Measurements from ENCODE around the gene GRHL1.

The GRHL1 gene

GRCh38 chr2:9985531-9986328 lies 34.2 kb downstream of the GRHL1 start:
- DNase-seq (ENCODE audit: low read depth, low spot score) = no peak
- no peak overlapping the region for H3K4me3 ChIP-seq (ENCODE audit: low read length)

- DNase-seq (ENCODE audit: low read depth, low spot score) = no peak
- H3K4me3 ChIP-seq (ENCODE audit: low read length) = no peak overlapping the region
Measured at GRCh38 chr2:9988320-9988719, 36.8 kb downstream of the GRHL1 start.

- H3K4me3 ChIP-seq (ENCODE audit: low read length) = no peak overlapping the region
- DNase-seq (ENCODE audit: low read depth, low spot score) = no peak
Measured at GRCh38 chr2:9990736-9991135, 39.2 kb downstream of the GRHL1 start.

GRCh38 chr2:9991221-9991620 lies 39.7 kb downstream of the GRHL1 start:
- H3K4me3 ChIP-seq (ENCODE audit: low read length) = no peak overlapping the region
- DNase-seq (ENCODE audit: low read depth, low spot score) = no peak

- no peak for DNase-seq (ENCODE audit: low read depth, low spot score)
- no peak overlapping the region for H3K4me3 ChIP-seq (ENCODE audit: low read length)
Measured at GRCh38 chr2:9991829-9992273, 40.4 kb downstream of the GRHL1 start.

- no peak overlapping the region for H3K4me3 ChIP-seq (ENCODE audit: low read length)
- no peak for DNase-seq (ENCODE audit: low read depth, low spot score)
Measured at GRCh38 chr2:9992427-9993187, 41.1 kb downstream of the GRHL1 start.

GRCh38 chr2:9993488-9994165 lies 42.1 kb downstream of the GRHL1 start:
- no peak overlapping the region for H3K4me3 ChIP-seq (ENCODE audit: low read length)
- DNase-seq (ENCODE audit: low read depth, low spot score) = no peak

GRCh38 chr2:9994462-9994861 lies 43.0 kb downstream of the GRHL1 start:
- no peak for DNase-seq (ENCODE audit: low read depth, low spot score)
- H3K4me3 ChIP-seq (ENCODE audit: low read length) = no peak overlapping the region

- no peak for DNase-seq (ENCODE audit: low read depth, low spot score)
- no peak overlapping the region for H3K4me3 ChIP-seq (ENCODE audit: low read length)
Measured at GRCh38 chr2:9995059-9995458, 43.6 kb downstream of the GRHL1 start.

- H3K4me3 ChIP-seq (ENCODE audit: low read length) = no peak overlapping the region
- DNase-seq (ENCODE audit: low read depth, low spot score) = no peak
Measured at GRCh38 chr2:9996321-9996720, 44.8 kb downstream of the GRHL1 start.

- DNase-seq (ENCODE audit: low read depth, low spot score) = no peak
Measured at GRCh38 chr2:9997936-9998335, 46.4 kb downstream of the GRHL1 start.

GRCh38 chr2:9998916-9999654 lies 47.6 kb downstream of the GRHL1 start:
- no peak for DNase-seq (ENCODE audit: low read depth, low spot score)
- no peak overlapping the region for H3K4me3 ChIP-seq (ENCODE audit: low read length)

More at GRCh38 chr2:9997936-9998335, 46.4 kb downstream of the GRHL1 start:
- no peak overlapping the region for H3K4me3 ChIP-seq (ENCODE audit: low read length)

GRCh38 chr2:9999693-10000092 lies 48.2 kb downstream of the GRHL1 start:
- H3K4me3 ChIP-seq (ENCODE audit: low read length) = no peak overlapping the region
- no peak for DNase-seq (ENCODE audit: low read depth, low spot score)

GRCh38 chr2:10000541-10000940 lies 49.0 kb downstream of the GRHL1 start:
- H3K4me3 ChIP-seq (ENCODE audit: low read length) = no peak overlapping the region
- no peak for DNase-seq (ENCODE audit: low read depth, low spot score)

- DNase-seq (ENCODE audit: low read depth, low spot score) = no peak
- H3K4me3 ChIP-seq (ENCODE audit: low read length) = no peak overlapping the region
Measured at GRCh38 chr2:10001586-10001985, 50.1 kb downstream of the GRHL1 start.

- H3K4me3 ChIP-seq (ENCODE audit: low read length) = no peak overlapping the region
- DNase-seq (ENCODE audit: low read depth, low spot score) = no peak
Measured at GRCh38 chr2:10002109-10002508, 50.6 kb downstream of the GRHL1 start.

GRCh38 chr2:10002681-10003080 lies 51.2 kb downstream of the GRHL1 start:
- DNase-seq (ENCODE audit: low read depth, low spot score) = no peak
- H3K4me3 ChIP-seq (ENCODE audit: low read length) = no peak overlapping the region

GRCh38 chr2:10003206-10004125 lies 52.0 kb downstream of the GRHL1 start:
- DNase-seq (ENCODE audit: low read depth, low spot score) = no peak
- H3K4me3 ChIP-seq (ENCODE audit: low read length) = no peak overlapping the region

All from Jurkat, Clone E6-1 (cell line).